Lung (tissue), 12 donors: Measurements from ENCODE around the gene DLG2. TPM values are rescaled to one million over a fixed set of nuclear protein-coding genes. Genes with fewer than 3 reads are reported as not detected.

Experiments
- ATAC-seq: fragments of 200-7000 bp; cut with Tn5 transposase; one replicate; pipeline ENCODE4 v1.9.1; 2020; ENCODE audit warnings: moderate number of reproducible peaks; ENCODE audit not compliant: insufficient read depth, low FRiP score
- DNase-seq, 3 donors: peaks; one replicate each; pipeline ENCODE4 v3.0.0-alpha.2; 2013 to 2017
- H3K27ac ChIP-seq, 2 donors: one replicate each; pipeline ENCODE4 v1.5.1; 2013; ENCODE audit warnings: mild to moderate bottlenecking in 2 of 2, moderate library complexity in 2 of 2, control low read depth in 1 of 2, inconsistent platforms in 1 of 2, low read depth in 1 of 2, low read length in 1 of 2
- H3K27me3 ChIP-seq, 3 donors: one replicate each; pipeline ENCODE4 v1.5.1; 2013; ENCODE audit warnings: low read length in 2 of 3; ENCODE audit not compliant: control insufficient read depth in 3 of 3, insufficient read depth in 3 of 3
- H3K36me3 ChIP-seq, 4 donors: one replicate each; pipeline ENCODE4 v1.5.1; 2013; ENCODE audit warnings: low read length in 4 of 4, mild to moderate bottlenecking in 1 of 4, moderate library complexity in 1 of 4; ENCODE audit not compliant: control insufficient read depth in 4 of 4, insufficient read depth in 4 of 4
- H3K4me1 ChIP-seq, 5 donors: one replicate each; pipeline ENCODE4 v1.5.1; 2013; ENCODE audit warnings: low read length in 5 of 5, mild to moderate bottlenecking in 2 of 5, moderate library complexity in 1 of 5; ENCODE audit not compliant: control insufficient read depth in 5 of 5, insufficient read depth in 5 of 5
- H3K4me3 ChIP-seq: one replicate; pipeline ENCODE4 v1.5.1; 2013; ENCODE audit warnings: mild to moderate bottlenecking, control low read depth, moderate library complexity
- H3K9ac ChIP-seq, 2 donors: one replicate each; pipeline ENCODE4 v1.5.1; 2013; ENCODE audit warnings: low read length in 2 of 2, control low read depth in 1 of 2; ENCODE audit not compliant: insufficient read depth in 1 of 2
- H3K9me3 ChIP-seq, 4 donors: one replicate each; pipeline ENCODE4 v1.5.1; 2013; ENCODE audit warnings: low read length in 3 of 4, mild to moderate bottlenecking in 1 of 4, moderate library complexity in 1 of 4; ENCODE audit not compliant: control insufficient read depth in 4 of 4, insufficient read depth in 3 of 4
- CTCF ChIP-seq: IDR thresholded peaks from 2 replicates; pipeline ENCODE4 v1.5.1; 2012; ENCODE audit warnings: mild to moderate bottlenecking; ENCODE audit errors: control extremely low read depth, extremely low read depth
- WGBS, 2 donors: extraction: QIAGEN DNeasy Blood & Tissue Kit; methylation state at CpG; one replicate each; pipeline ENCODE4 v1.1.7; 2013; 5-methylcytosine and 5-hydroxymethylcytosine counted together
- polyA plus RNA-seq, 2 donors: library from polyadenylated mRNA; stranded (reverse); fragments of 200-250 nt; gene quantifications; one replicate each; pipeline ENCODE4 v1.2.1, GENCODE V29; 2013
- total RNA-seq, 2 donors: library from RNA; depleted of rRNA in 1 of 2; stranded (reverse); fragments of >200 nt in 1 of 2; gene quantifications; one replicate each; pipeline ENCODE4 v1.2.1, GENCODE V29; 2014 to 2021
- donor health status: control.
- donor health status: control.
- donor health status: Bipolar disorder and iron deficiency.
- donor health status: healthy.
- donor health status: DM: yes; HTN: yes; CAD: no.

Gene DLG2
- total and polyA plus RNA-seq, 4 donors, result 0.32 to 24.1 (median 5.4) TPM

- Histone ChIP-seq H3K4me1 (no peaks in the 10 kb centered on the region), H3K27ac (no peak overlapping the region), H3K9me3 (no peaks in the 10 kb centered on the region), H3K9ac (no peak overlapping the region), H3K36me3 (no peaks in the 10 kb centered on the region), H3K4me3 (no peak overlapping the region), H3K27me3 (no peaks in the 10 kb centered on the region)
- DNase-seq (no peak), ATAC-seq (no peak)
- no peak for TF ChIP-seq CTCF
- WGBS, 2 donors, result 75 to 84% methylated on average over 4 of the region's 4 CpGs
Observed at GRCh38 chr11:84420271-84420670, 1206.9 kb downstream of the DLG2 start.

- H3K9me3 ChIP-seq, result no peaks in the 10 kb centered on the region
- H3K27me3 ChIP-seq, result no peaks in the 10 kb centered on the region
- no peaks in the 10 kb centered on the region for H3K36me3 ChIP-seq
- H3K9ac ChIP-seq, result no peak overlapping the region
- no peaks in the 10 kb centered on the region for H3K4me1 ChIP-seq
- no peak overlapping the region for H3K27ac ChIP-seq
- ATAC-seq (no peak), DNase-seq (no peak)
- no peak for TF ChIP-seq CTCF
- 79% methylated on average over 3 of the region's 3 CpGs for WGBS, 2 donors
- H3K4me3 ChIP-seq, result no peak overlapping the region
Observed at GRCh38 chr11:84419616-84420015, 1207.5 kb downstream of the DLG2 start.

- DNase-seq (no peak), ATAC-seq (no peak)
- H3K9me3 ChIP-seq, result no peaks in the 10 kb centered on the region
- no peaks in the 10 kb centered on the region for H3K4me1 ChIP-seq
- no peak for TF ChIP-seq CTCF
- no peak overlapping the region for H3K27ac ChIP-seq
- H3K36me3 ChIP-seq, result no peaks in the 10 kb centered on the region
- no peaks in the 10 kb centered on the region for H3K27me3 ChIP-seq
- 22 to 37% methylated on average over 1 of the region's 1 CpG for WGBS, 2 donors
- no peak overlapping the region for H3K9ac ChIP-seq
- no peak overlapping the region for H3K4me3 ChIP-seq
Observed at GRCh38 chr11:84414920-84415319, 1212.2 kb downstream of the DLG2 start.

GRCh38 chr11:84413549-84413948 is 1213.6 kb downstream of the DLG2 start:
- no peak for TF ChIP-seq CTCF
- Histone ChIP-seq H3K27ac (no peak overlapping the region), H3K36me3 (no peaks in the 10 kb centered on the region), H3K9me3 (no peaks in the 10 kb centered on the region), H3K27me3 (no peaks in the 10 kb centered on the region), H3K9ac (no peak overlapping the region), H3K4me1 (no peaks in the 10 kb centered on the region), H3K4me3 (no peak overlapping the region)
- ATAC-seq, result no peak
- no peak for DNase-seq
